CD8-positive, alpha-beta memory T cell (primary cell): ENCODE measurements around the gene TRPC3. TPM values are rescaled to one million over a fixed set of nuclear protein-coding genes. Genes with fewer than 3 reads are reported as not detected.

ENCODE experiments used
- CTCF ChIA-PET: fragments of 350-600 bp; sonication (Branson Sonifier 250); formaldehyde crosslinking; loops from one replicate; lab custom pipeline; 2021; ENCODE audit warnings: antibody characterized with exemption; lab: Charles Lee
- POLR2A ChIA-PET: fragments of 350-600 bp; sonication (Branson Sonifier 250); formaldehyde crosslinking; loops from one replicate; lab custom pipeline; 2021; ENCODE audit warnings: antibody characterized with exemption; lab: Charles Lee
- DNase-seq, 5 donors: peaks; one replicate each; pipeline versions ENCODE4 v3.0.0 to v3.0.0-alpha.2; 2020 to 2022; ENCODE audit warnings: mixed read lengths in 1 of 5
- H3K27ac ChIP-seq: one replicate; pipeline ENCODE4 v1.7.0; 2013; ENCODE audit warnings: low read depth, mild to moderate bottlenecking, low read length, moderate library complexity
- H3K27me3 ChIP-seq: 2 replicates; pipeline ENCODE4 v1.7.0; 2013; ENCODE audit warnings: low read length, mild to moderate bottlenecking; ENCODE audit not compliant: insufficient read depth, poor library complexity, severe bottlenecking
- H3K36me3 ChIP-seq: 2 replicates; pipeline ENCODE4 v1.7.0; 2013; ENCODE audit warnings: mild to moderate bottlenecking, low read length, moderate library complexity; ENCODE audit not compliant: insufficient read depth
- H3K4me1 ChIP-seq: 2 replicates; pipeline ENCODE4 v1.7.0; 2013; ENCODE audit warnings: mild to moderate bottlenecking, low read length, moderate library complexity; ENCODE audit not compliant: insufficient read depth
- H3K4me3 ChIP-seq: 2 replicates; pipeline ENCODE4 v1.7.0; 2013; ENCODE audit warnings: mild to moderate bottlenecking, low read length
- H3K9me3 ChIP-seq: 2 replicates; pipeline ENCODE4 v1.7.0; 2013; ENCODE audit warnings: mild to moderate bottlenecking, low read length
- H3K27ac Mint-ChIP-seq, 8 donors: one replicate each; pipeline ENCODE4 v1.8.0; 2020 to 2021; ENCODE audit warnings: mixed read lengths in 8 of 8, mild to moderate bottlenecking in 6 of 8, inconsistent platforms in 3 of 8, moderate library complexity in 3 of 8
- H3K27me3 Mint-ChIP-seq, 2 donors: one replicate each; pipeline ENCODE4 v1.8.0; 2020 to 2021; ENCODE audit warnings: mixed read lengths in 2 of 2, mild to moderate bottlenecking in 1 of 2, moderate library complexity in 1 of 2
- H3K36me3 Mint-ChIP-seq, 3 donors: one replicate each; pipeline ENCODE4 v1.8.0; 2020 to 2021; ENCODE audit warnings: mixed read lengths in 3 of 3, inconsistent platforms in 1 of 3, mild to moderate bottlenecking in 1 of 3
- H3K4me1 Mint-ChIP-seq, 3 donors: one replicate each; pipeline ENCODE4 v1.8.0; 2020 to 2021; ENCODE audit warnings: mixed read lengths in 3 of 3, inconsistent platforms in 1 of 3, mild to moderate bottlenecking in 1 of 3
- H3K4me3 Mint-ChIP-seq, 7 donors: one replicate each; pipeline ENCODE4 v1.8.0; 2020 to 2021; ENCODE audit warnings: mixed read lengths in 7 of 7, mild to moderate bottlenecking in 6 of 7, moderate library complexity in 4 of 7, inconsistent platforms in 2 of 7
- H3K9me3 Mint-ChIP-seq, 5 donors: one replicate each; pipeline ENCODE4 v1.8.0; 2020 to 2022; ENCODE audit warnings: mixed read lengths in 5 of 5, mild to moderate bottlenecking in 3 of 5, moderate library complexity in 2 of 5, inconsistent platforms in 1 of 5
- polyA plus RNA-seq: library from polyadenylated mRNA; unstranded; fragments of 300-500 nt; fragmentation: Illumina TruSeq; gene quantifications from one replicate; pipeline ENCODE4 v1.2.3, GENCODE V29; 2021
- total RNA-seq, 2 experiments: library from RNA; stranded (reverse); gene quantifications; one replicate each; pipeline ENCODE4 v1.2.3, GENCODE V29; 2021

The TRPC3 gene
- total and polyA plus RNA-seq, 3 experiments from 2014 or later = 0.15 to 0.35 TPM; not detected in 1

- no peak overlapping the region for H3K4me3 Mint-ChIP-seq
- ChIA-PET CTCF (no interaction called here), POLR2A (no interaction called here)
- H3K4me3 ChIP-seq = no peak overlapping the region
- no peaks in the 10 kb centered on the region for H3K27me3 ChIP-seq
- no peak overlapping the region for H3K27ac Mint-ChIP-seq
- H3K4me1 Mint-ChIP-seq = peaks cover 0 to 5% (median 0%) of the 10 kb centered on the region in 3 donors
- H3K27me3 Mint-ChIP-seq = peaks cover 1 to 11% of the 10 kb centered on the region in 2 donors
- no peak for DNase-seq
- H3K36me3 ChIP-seq = no peaks in the 10 kb centered on the region
- no peaks in the 10 kb centered on the region for H3K9me3 Mint-ChIP-seq
- no peaks in the 10 kb centered on the region for H3K4me1 ChIP-seq
- H3K36me3 Mint-ChIP-seq = no peaks in the 10 kb centered on the region
- no peak overlapping the region for H3K27ac ChIP-seq
- H3K9me3 ChIP-seq = no peaks in the 10 kb centered on the region
Observed at GRCh38 chr4:121958777-121959176, 6.9 kb upstream of the TRPC3 start.

DNA sequence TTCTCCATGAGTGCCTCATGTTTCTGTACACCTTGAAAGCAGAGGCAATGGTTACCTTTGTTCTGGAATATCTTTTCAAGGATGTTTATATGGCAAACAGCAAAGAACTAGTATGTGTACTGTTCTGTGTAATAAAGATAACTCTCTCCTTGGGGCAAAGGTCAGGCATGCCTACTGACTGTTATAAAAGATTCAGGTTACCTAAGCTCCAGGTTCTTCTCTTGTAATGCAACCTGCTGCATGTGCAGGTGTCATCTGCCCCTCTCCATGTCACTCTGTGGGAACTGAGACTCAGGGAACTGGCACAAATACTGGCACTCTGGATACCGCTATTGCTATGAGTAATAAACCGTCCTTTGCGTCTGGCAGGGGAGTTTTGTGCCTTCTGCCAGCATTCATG lies 5.4 kb upstream of the TRPC3 start:
- ChIA-PET POLR2A (no interaction called here), CTCF (no interaction called here)
- Mint-ChIP-seq H3K27me3 (peaks cover 1 to 15% of the 10 kb centered on the region in 2 donors), H3K4me3 (no peak overlapping the region), H3K9me3 (no peaks in the 10 kb centered on the region), H3K27ac (no peak overlapping the region), H3K4me1 (peaks cover 0 to 7% (median 1%) of the 10 kb centered on the region in 3 donors), H3K36me3 (no peaks in the 10 kb centered on the region)
- no peaks in the 10 kb centered on the region for H3K36me3 ChIP-seq
- DNase-seq = no peak
- H3K4me3 ChIP-seq = no peak overlapping the region
- H3K4me1 ChIP-seq = no peaks in the 10 kb centered on the region
- H3K27ac ChIP-seq = no peak overlapping the region
- no peaks in the 10 kb centered on the region for H3K9me3 ChIP-seq
- H3K27me3 ChIP-seq = no peaks in the 10 kb centered on the region

DNA sequence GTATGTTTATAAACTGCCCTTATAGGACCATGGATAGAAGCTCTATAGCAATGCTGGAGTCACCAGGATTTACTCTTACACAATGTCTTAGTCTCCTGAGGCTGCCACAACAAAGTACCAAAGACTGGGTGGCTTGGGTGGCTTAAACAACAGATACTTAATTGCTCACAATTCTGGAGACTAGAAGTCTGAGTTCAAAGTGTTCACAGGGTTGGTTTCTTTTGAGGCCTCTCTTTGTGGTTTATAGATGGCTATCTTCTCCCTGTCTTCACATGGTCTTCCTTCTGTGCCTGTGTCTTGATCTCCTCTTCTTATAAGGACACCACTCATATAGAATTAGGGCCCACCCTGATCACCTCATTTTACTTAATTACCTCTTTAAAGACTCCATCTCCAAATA lies 2.0 kb upstream of the TRPC3 start:
- Histone ChIP-seq H3K36me3 (no peaks in the 10 kb centered on the region), H3K9me3 (no peaks in the 10 kb centered on the region), H3K27ac (no peak overlapping the region), H3K4me1 (no peaks in the 10 kb centered on the region), H3K27me3 (no peaks in the 10 kb centered on the region), H3K4me3 (no peak overlapping the region)
- DNase-seq = no peak
- Mint-ChIP-seq H3K27ac (no peak overlapping the region), H3K4me3 (peak overlapping the region in 1 of 7 donors; percentile 14), H3K27me3 (peaks cover 1 to 28% of the 10 kb centered on the region in 2 donors), H3K4me1 (peaks cover 4 to 16% (median 12%) of the 10 kb centered on the region in 3 donors), H3K36me3 (peaks cover 0 to 3% (median 1%) of the 10 kb centered on the region in 3 donors), H3K9me3 (no peaks in the 10 kb centered on the region)
- ChIA-PET POLR2A (no interaction called here), CTCF (no interaction called here)

DNA sequence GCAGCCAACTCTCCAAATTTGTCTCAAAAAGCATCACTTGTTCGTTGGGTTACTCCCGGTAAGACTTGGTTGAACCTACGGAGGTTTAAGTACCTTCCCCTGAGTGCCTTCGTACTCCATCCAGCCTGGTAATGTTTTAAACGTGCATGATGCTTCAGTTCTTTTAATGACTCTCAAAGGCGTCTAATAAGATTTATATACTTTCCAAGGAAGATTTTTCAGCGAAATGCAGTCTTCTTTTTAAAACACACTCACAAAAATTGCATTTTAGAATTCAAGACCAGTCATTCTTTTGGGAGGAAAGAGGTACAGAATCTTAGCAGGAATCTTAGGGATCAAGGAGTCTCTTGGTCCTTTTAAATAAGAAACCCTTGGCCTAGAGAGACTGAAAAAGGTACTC lies 430 bp upstream of the TRPC3 start:
- no peaks in the 10 kb centered on the region for H3K36me3 ChIP-seq
- Mint-ChIP-seq H3K4me3 (peak overlapping the region; percentile 72 to 90 (median 80)), H3K36me3 (peaks cover 0 to 3% (median 1%) of the 10 kb centered on the region in 3 donors), H3K9me3 (no peaks in the 10 kb centered on the region), H3K27me3 (peaks cover 0 to 29% of the 10 kb centered on the region in 2 donors), H3K27ac (peak overlapping the region in 1 of 8 donors; percentile 86), H3K4me1 (peaks cover 4 to 16% (median 12%) of the 10 kb centered on the region in 3 donors)
- CTCF ChIA-PET = interaction anchor here (1.0 kb wide), 1 partner anchor 657 kb away, joined by 3 read pairs; no protein-coding TSS in a partner anchor
- DNase-seq = no peak
- no peak overlapping the region for H3K27ac ChIP-seq
- H3K4me3 ChIP-seq = no peak overlapping the region
- POLR2A ChIA-PET = no interaction called here
- H3K27me3 ChIP-seq = no peaks in the 10 kb centered on the region
- H3K9me3 ChIP-seq = no peaks in the 10 kb centered on the region
- no peaks in the 10 kb centered on the region for H3K4me1 ChIP-seq

DNA sequence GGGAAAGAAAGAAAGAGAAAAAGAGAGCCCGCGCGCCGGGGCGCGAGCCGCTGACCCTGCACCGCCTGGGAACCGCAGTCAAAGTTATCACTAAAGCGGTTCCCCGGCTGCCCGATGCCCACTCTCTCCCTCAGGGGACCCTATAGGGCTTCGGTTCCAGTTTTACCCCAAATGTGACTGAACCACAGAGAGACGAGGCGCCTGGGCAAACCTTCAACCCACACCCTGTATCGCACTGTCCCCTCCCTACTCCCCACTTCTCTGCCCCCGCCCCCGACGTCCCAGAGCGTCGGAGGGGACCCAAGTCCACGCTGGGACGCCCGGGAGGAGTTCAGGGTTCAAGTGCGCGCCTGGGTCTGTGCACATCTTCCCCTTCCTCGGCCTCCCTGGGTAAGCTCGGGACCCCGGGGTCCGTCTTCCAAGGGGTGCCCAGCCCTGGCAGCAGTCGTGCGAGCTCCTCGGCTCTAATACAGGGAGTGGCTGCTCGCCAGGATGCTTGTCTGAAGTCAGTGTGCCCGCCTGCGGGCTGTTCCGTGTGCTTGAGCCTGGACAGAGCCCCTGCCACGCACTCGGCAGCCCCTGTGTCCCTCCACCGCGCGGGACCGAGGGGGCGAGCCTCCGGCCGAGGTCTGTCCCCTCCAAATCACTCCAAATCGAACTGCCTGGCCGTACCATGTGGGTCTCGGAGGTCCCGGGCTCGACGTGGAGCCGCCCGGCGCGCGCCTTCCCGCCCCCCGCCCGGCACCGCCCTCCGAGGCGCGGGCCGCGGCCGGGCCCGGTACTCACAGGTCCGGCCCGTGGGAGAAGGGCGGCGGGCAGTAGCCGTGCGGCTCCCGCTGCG lies 960 bp downstream of the TRPC3 start:
- peak overlapping the region; percentile 45 for H3K27ac ChIP-seq
- Mint-ChIP-seq H3K27ac (peak overlapping the region in 5 of 8 donors; percentile 3 to 93 (median 59)), H3K36me3 (peaks cover 0 to 3% (median 1%) of the 10 kb centered on the region in 3 donors), H3K4me3 (peak overlapping the region; percentile 89 to 95 (median 92)), H3K9me3 (no peaks in the 10 kb centered on the region), H3K27me3 (peaks cover 1 to 29% of the 10 kb centered on the region in 2 donors), H3K4me1 (peaks cover 4 to 16% (median 12%) of the 10 kb centered on the region in 3 donors)
- H3K4me1 ChIP-seq = no peaks in the 10 kb centered on the region
- no peaks in the 10 kb centered on the region for H3K27me3 ChIP-seq
- ChIA-PET POLR2A (no interaction called here), CTCF (interaction anchor here (1.0 to 2.2 kb wide), 9 partner anchors 9 to 658 kb away, joined by 3 to 18 read pairs (median 4); no protein-coding TSS in a partner anchor)
- no peaks in the 10 kb centered on the region for H3K9me3 ChIP-seq
- no peaks in the 10 kb centered on the region for H3K36me3 ChIP-seq
- DNase-seq = peak; percentile 1 to 46 (median 7)
- H3K4me3 ChIP-seq = peak overlapping the region; percentile 69

- Mint-ChIP-seq H3K27me3 (peaks cover 1 to 31% of the 10 kb centered on the region in 2 donors), H3K27ac (peak overlapping the region in 6 of 8 donors; percentile 3 to 93 (median 48)), H3K4me1 (peaks cover 4 to 16% (median 12%) of the 10 kb centered on the region in 3 donors), H3K4me3 (peak overlapping the region; percentile 89 to 95 (median 92)), H3K9me3 (no peaks in the 10 kb centered on the region), H3K36me3 (peaks cover 0 to 3% (median 1%) of the 10 kb centered on the region in 3 donors)
- H3K9me3 ChIP-seq = no peaks in the 10 kb centered on the region
- ChIA-PET POLR2A (no interaction called here), CTCF (interaction anchor here (0.8 to 2.2 kb wide), 11 partner anchors 10 to 628 kb away, joined by 3 to 18 read pairs (median 3); no protein-coding TSS in a partner anchor)
- H3K4me1 ChIP-seq = no peaks in the 10 kb centered on the region
- no peaks in the 10 kb centered on the region for H3K27me3 ChIP-seq
- H3K36me3 ChIP-seq = no peaks in the 10 kb centered on the region
- peak overlapping the region; percentile 45 for H3K27ac ChIP-seq
- peak overlapping the region; percentile 69 for H3K4me3 ChIP-seq
- peak; percentile 68 to 86 (median 75) for DNase-seq
Observed at GRCh38 chr4:121950212-121950679, 1.6 kb downstream of the TRPC3 start.

DNA sequence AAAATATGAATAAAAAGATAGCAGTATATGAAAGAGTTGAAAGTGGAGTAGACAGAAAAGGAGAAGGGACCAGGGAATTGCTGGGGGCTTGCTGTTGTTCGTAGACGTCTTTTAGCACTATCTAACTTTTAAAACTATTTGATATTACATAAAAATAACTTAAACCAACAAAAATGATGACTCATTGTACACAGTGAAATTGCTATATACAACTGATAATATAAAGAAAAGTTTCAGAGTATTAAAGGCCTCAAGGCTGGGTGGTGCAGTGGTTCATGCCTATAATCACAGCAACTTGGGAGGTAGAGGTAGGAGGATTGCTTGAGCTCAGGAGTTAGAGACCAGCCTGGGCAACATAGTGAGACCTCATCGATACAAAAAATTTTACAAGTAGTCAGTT lies 5.2 kb downstream of the TRPC3 start:
- H3K36me3 Mint-ChIP-seq = peaks cover 0 to 3% (median 1%) of the 10 kb centered on the region in 3 donors
- no peaks in the 10 kb centered on the region for H3K27me3 ChIP-seq
- no peak for DNase-seq
- no peaks in the 10 kb centered on the region for H3K36me3 ChIP-seq
- peaks cover 4 to 8% (median 7%) of the 10 kb centered on the region in 3 donors for H3K4me1 Mint-ChIP-seq
- no peak overlapping the region for H3K27ac Mint-ChIP-seq
- H3K4me1 ChIP-seq = no peaks in the 10 kb centered on the region
- H3K27me3 Mint-ChIP-seq = peaks cover 1 to 40% of the 10 kb centered on the region in 2 donors
- H3K4me3 ChIP-seq = no peak overlapping the region
- ChIA-PET POLR2A (no interaction called here), CTCF (no interaction called here)
- no peaks in the 10 kb centered on the region for H3K9me3 ChIP-seq
- H3K27ac ChIP-seq = no peak overlapping the region
- no peaks in the 10 kb centered on the region for H3K9me3 Mint-ChIP-seq
- H3K4me3 Mint-ChIP-seq = peak overlapping the region in 1 of 7 donors; percentile 9

- H3K27ac ChIP-seq = no peak overlapping the region
- no peak overlapping the region for H3K27ac Mint-ChIP-seq
- H3K4me1 ChIP-seq = no peaks in the 10 kb centered on the region
- no peaks in the 10 kb centered on the region for H3K36me3 Mint-ChIP-seq
- H3K27me3 Mint-ChIP-seq = peaks cover 4 to 46% of the 10 kb centered on the region in 2 donors
- H3K27me3 ChIP-seq = peaks cover 4% of the 10 kb centered on the region
- DNase-seq = peak in 1 of 5 donors; percentile 44
- no peaks in the 10 kb centered on the region for H3K9me3 Mint-ChIP-seq
- ChIA-PET CTCF (interaction anchor here (0.7 to 0.9 kb wide), 2 partner anchors 8 to 11 kb away, joined by 3 read pairs; no protein-coding TSS in a partner anchor), POLR2A (no interaction called here)
- H3K4me3 Mint-ChIP-seq = no peak overlapping the region
- H3K9me3 ChIP-seq = no peaks in the 10 kb centered on the region
- no peaks in the 10 kb centered on the region for H3K36me3 ChIP-seq
- peaks cover 4 to 7% (median 7%) of the 10 kb centered on the region in 3 donors for H3K4me1 Mint-ChIP-seq
- H3K4me3 ChIP-seq = no peak overlapping the region
Observed at GRCh38 chr4:121943941-121944340, 7.9 kb downstream of the TRPC3 start.
